Stimulated activated CD4-positive, alpha-beta T cell treated with anti-CD3 and anti-CD28 coated beads, Interleukin-1b, Interleukin-23, amount 100 ng/mL, for 1 hour (primary cell): ENCODE measurements around the gene ANAPC16.
"Not testable (repeated sequence)": the region's sequence is repeated elsewhere in the genome, so short reads cannot be mapped to it uniquely, and the experiment has no call there.

Experiments used
- DNase-seq, 2 donors: peaks; one replicate each; pipeline ENCODE4 v3.0.0-alpha.2; 2020; ENCODE audit warnings: low read depth in 2 of 2

The ANAPC16 gene

GRCh38 chr10:72243822-72244437 lies 28.1 kb downstream of the ANAPC16 start:
- no peak for DNase-seq

GRCh38 chr10:72244573-72245038 lies 28.8 kb downstream of the ANAPC16 start:
- DNase-seq: no peak

- no peak for DNase-seq
Observed at GRCh38 chr10:72245949-72246525, 30.2 kb downstream of the ANAPC16 start.

- peak in 1 of 2 donors; percentile 27 for DNase-seq
Observed at GRCh38 chr10:72248468-72249151, 32.8 kb downstream of the ANAPC16 start.

- not testable (repeated sequence) for DNase-seq
Observed at GRCh38 chr10:72249176-72249862, 33.5 kb downstream of the ANAPC16 start.

- no peak for DNase-seq
Observed at GRCh38 chr10:72250666-72251065, 34.9 kb downstream of the ANAPC16 start.

- DNase-seq: no peak
Observed at GRCh38 chr10:72251635-72252034, 35.8 kb downstream of the ANAPC16 start.

- DNase-seq: no peak
Observed at GRCh38 chr10:72252972-72253371, 37.2 kb downstream of the ANAPC16 start.

- DNase-seq: no peak
Observed at GRCh38 chr10:72253578-72253977, 37.8 kb downstream of the ANAPC16 start.

- DNase-seq: no peak
Observed at GRCh38 chr10:72254813-72255568, 39.2 kb downstream of the ANAPC16 start.

- DNase-seq: no peak
Observed at GRCh38 chr10:72255977-72256729, 40.3 kb downstream of the ANAPC16 start.

GRCh38 chr10:72257051-72257892 lies 41.5 kb downstream of the ANAPC16 start:
- no peak for DNase-seq

GRCh38 chr10:72258617-72259016 lies 42.8 kb downstream of the ANAPC16 start:
- no peak for DNase-seq

- DNase-seq: no peak
Observed at GRCh38 chr10:72259491-72260238, 43.9 kb downstream of the ANAPC16 start.

GRCh38 chr10:72260239-72260975 lies 44.6 kb downstream of the ANAPC16 start:
- DNase-seq: peak; percentile 48 to 57

GRCh38 chr10:72260976-72261783 lies 45.4 kb downstream of the ANAPC16 start:
- peak in 1 of 2 donors; percentile 17 for DNase-seq

GRCh38 chr10:72261784-72262404 lies 46.1 kb downstream of the ANAPC16 start:
- no peak for DNase-seq
